GM12892 (cell line): ENCODE data around the gene TMEM42.

Source experiments
- POLR2A ChIP-seq: IDR thresholded peaks from 2 replicates; pipeline ENCODE4 v1.6.1; 2011; ENCODE audit warnings: low read depth, low read length, control low read depth
- POLR2AphosphoS5 ChIP-seq: IDR thresholded peaks from 2 replicates; pipeline ENCODE4 v1.6.1; 2011; ENCODE audit warnings: low read depth, low read length, control low read depth
- TAF1 ChIP-seq: IDR thresholded peaks from 2 replicates; pipeline ENCODE4 v1.6.1; 2011; ENCODE audit warnings: low read depth, mild to moderate bottlenecking, control low read depth, low read length, borderline replicate concordance

- no peak for TF ChIP-seq POLR2A
- TF ChIP-seq POLR2AphosphoS5, result no peak
- no peak for TF ChIP-seq TAF1
Observed at GRCh38 chr3:44825264-44825925, 36.3 kb upstream of the TMEM42 start.
